Gastroesophageal sphincter (tissue), 4 donors: ENCODE measurements around the gene ANKH. TPM values are rescaled to one million over a fixed set of nuclear protein-coding genes. Genes with fewer than 3 reads are reported as not detected.

Source experiments
- ATAC-seq: fragments of 150-250 bp; one replicate; pipeline ENCODE4 v1.9.1; 2016; ENCODE audit warnings: mild to moderate bottlenecking, moderate library complexity
- H3K27ac ChIP-seq, 4 donors: fragments of 200-600 bp; sonication (generic) in 3 of 4; 1 replicate in 3 of 4; 2 replicates in 1 of 4; pipeline ENCODE4 v1.5.1; 2016 to 2019
- H3K27me3 ChIP-seq: fragments of 200-600 bp; sonication (generic); one replicate; pipeline ENCODE4 v1.5.1; 2019
- H3K36me3 ChIP-seq, 2 donors: fragments of 200-600 bp; sonication (generic); one replicate each; pipeline ENCODE4 v1.5.1; 2019; ENCODE audit warnings: control low read depth in 1 of 2
- H3K4me1 ChIP-seq, 3 donors: fragments of 200-600 bp; sonication (generic); 1 replicate in 2 of 3; 2 replicates in 1 of 3; pipeline ENCODE4 v1.5.1; 2016 to 2019; ENCODE audit warnings: control low read depth in 2 of 3
- H3K4me3 ChIP-seq, 2 donors: fragments of 200-600 bp; sonication (generic); one replicate each; pipeline ENCODE4 v1.5.1; 2019; ENCODE audit warnings: mild to moderate bottlenecking in 1 of 2, moderate library complexity in 1 of 2
- H3K9me3 ChIP-seq, 3 donors: fragments of 200-600 bp; sonication (generic); one replicate each; pipeline ENCODE4 v1.5.1; 2017 to 2019; ENCODE audit warnings: control low read depth in 2 of 3
- CTCF ChIP-seq, 4 experiments: fragments of 200-600 bp in 2 of 4; fragments of 450-650 bp in 2 of 4; sonication (generic) in 1 of 4; IDR thresholded peaks; one replicate each; pipeline ENCODE4 v1.5.1; 2017 to 2019; ENCODE audit warnings: antibody characterized with exemption in 4 of 4, mild to moderate bottlenecking in 2 of 4, moderate library complexity in 2 of 4
- EP300 ChIP-seq: sonication (generic); formaldehyde crosslinking; IDR thresholded peaks from one replicate; pipeline ENCODE4 v1.6.1; 2017; ENCODE audit warnings: antibody characterized with exemption, mild to moderate bottlenecking
- POLR2A ChIP-seq, 2 donors: fragments of 450-650 bp; IDR thresholded peaks; one replicate each; pipeline ENCODE4 v1.6.1; 2017; ENCODE audit warnings: antibody characterized with exemption in 2 of 2, mild to moderate bottlenecking in 2 of 2, moderate library complexity in 1 of 2
- POLR2AphosphoS5 ChIP-seq: sonication (generic); formaldehyde crosslinking; IDR thresholded peaks from one replicate; pipeline ENCODE4 v1.6.1; 2017; ENCODE audit warnings: antibody characterized with exemption
- WGBS, 2 donors: methylation state at CpG; one replicate each; pipeline ENCODE4 v1.1.5; 2018; ENCODE audit warnings: low coverage in 1 of 2; 5-methylcytosine and 5-hydroxymethylcytosine counted together
- total RNA-seq, 4 donors: library from RNA; depleted of rRNA; stranded (reverse); fragments of >200 nt; gene quantifications; one replicate each; pipeline ENCODE4 v1.1.0, GENCODE V29; 2016

The ANKH gene
- total RNA-seq, 4 donors from 2014 or later: 30.0 to 45.2 (median 36.0) TPM

GRCh38 chr5:14908172-14908571 lies 36.6 kb upstream of the ANKH start:
- Histone ChIP-seq H3K36me3 (no peaks in the 10 kb centered on the region), H3K27ac (no peak overlapping the region), H3K4me3 (no peak overlapping the region), H3K27me3 (no peaks in the 10 kb centered on the region), H3K9me3 (no peaks in the 10 kb centered on the region), H3K4me1 (no peaks in the 10 kb centered on the region)
- TF ChIP-seq POLR2A (IDR thresholded peaks at IDR 0.05): no peak
- no peak for TF ChIP-seq EP300
- TF ChIP-seq POLR2AphosphoS5: no peak
- no peak for TF ChIP-seq CTCF (IDR thresholded peaks at IDR 0.05)
- ATAC-seq: no peak
- WGBS, 2 donors: 42 to 45% methylated on average over 5 to 6 of the region's 6 CpGs

- no peak for TF ChIP-seq EP300
- TF ChIP-seq POLR2A (IDR thresholded peaks at IDR 0.05): no peak
- TF ChIP-seq CTCF (IDR thresholded peaks at IDR 0.05): no peak
- TF ChIP-seq POLR2AphosphoS5: no peak
- 75% methylated on average over 2 of the region's 3 CpGs; no CpG with 5 or more reads in 1 of the 2 donors for WGBS, 2 donors
Measured at GRCh38 chr5:14906628-14907027, 35.0 kb upstream of the ANKH start.

GRCh38 chr5:14902826-14903560 lies 31.4 kb upstream of the ANKH start:
- Histone ChIP-seq H3K27me3 (no peaks in the 10 kb centered on the region), H3K4me3 (no peak overlapping the region), H3K36me3 (no peaks in the 10 kb centered on the region), H3K9me3 (no peaks in the 10 kb centered on the region), H3K4me1 (peaks cover 0 to 11% (median 0%) of the 10 kb centered on the region in 3 donors), H3K27ac (no peak overlapping the region)
- no peak for ATAC-seq
- TF ChIP-seq POLR2AphosphoS5 (no peak), POLR2A (IDR thresholded peaks at IDR 0.05) (no peak), EP300 (no peak), CTCF (IDR thresholded peaks at IDR 0.05) (no peak)
- WGBS, 2 donors: 69 to 86% methylated on average over 8 to 10 of the region's 14 CpGs

More at GRCh38 chr5:14906628-14907027, 35.0 kb upstream of the ANKH start:
- no peaks in the 10 kb centered on the region for H3K4me1 ChIP-seq
- H3K36me3 ChIP-seq: no peaks in the 10 kb centered on the region
- no peaks in the 10 kb centered on the region for H3K9me3 ChIP-seq
- no peak overlapping the region for H3K27ac ChIP-seq
- no peaks in the 10 kb centered on the region for H3K27me3 ChIP-seq
- ATAC-seq: no peak
- H3K4me3 ChIP-seq: no peak overlapping the region

GRCh38 chr5:14901462-14902051 lies 30.0 kb upstream of the ANKH start:
- TF ChIP-seq POLR2AphosphoS5 (no peak), CTCF (IDR thresholded peaks at IDR 0.05) (no peak), EP300 (no peak), POLR2A (IDR thresholded peaks at IDR 0.05) (no peak)
- H3K9me3 ChIP-seq: no peaks in the 10 kb centered on the region
- no peaks in the 10 kb centered on the region for H3K36me3 ChIP-seq
- H3K4me3 ChIP-seq: no peak overlapping the region
- H3K27me3 ChIP-seq: no peaks in the 10 kb centered on the region
- 28 to 32% methylated on average over 6 to 7 of the region's 7 CpGs for WGBS, 2 donors
- H3K27ac ChIP-seq: peak overlapping the region in 3 of 4 donors; percentile 21 to 45 (median 44)
- peak; percentile 56 for ATAC-seq
- peaks cover 0 to 11% (median 0%) of the 10 kb centered on the region in 3 donors for H3K4me1 ChIP-seq
